Progenitor cell of endocrine pancreas (in vitro differentiated cells): Measurements from ENCODE around the gene CACNA1B. TPM values are rescaled to one million over a fixed set of nuclear protein-coding genes. Genes with fewer than 3 reads are reported as not detected.
"Not testable (repeated sequence)": the region's sequence is repeated elsewhere in the genome, so short reads cannot be mapped to it uniquely, and the experiment has no call there.

Experiments used
- DNase-seq: peaks from one replicate; pipeline ENCODE4 v3.0.0; 2021; ENCODE audit warnings: low spot score; ENCODE audit not compliant: unreplicated experiment
- H3K27ac Mint-ChIP-seq: 2 replicates; pipeline ENCODE4 v1.8.0; 2021; ENCODE audit warnings: mild to moderate bottlenecking, moderate library complexity, mixed read lengths
- H3K27me3 Mint-ChIP-seq: 2 replicates; pipeline ENCODE4 v1.8.0; 2021; ENCODE audit warnings: mixed read lengths
- H3K36me3 Mint-ChIP-seq: 2 replicates; pipeline ENCODE4 v1.8.0; 2022; ENCODE audit warnings: mixed read lengths; ENCODE audit not compliant: insufficient read depth
- H3K4me1 Mint-ChIP-seq: 2 replicates; pipeline ENCODE4 v1.8.0; 2021; ENCODE audit warnings: low read depth, mixed read lengths
- H3K4me3 Mint-ChIP-seq: 2 replicates; pipeline ENCODE4 v1.8.0; 2021; ENCODE audit warnings: low read depth, mild to moderate bottlenecking, moderate library complexity, mixed read lengths
- H3K9me3 Mint-ChIP-seq: 2 replicates; pipeline ENCODE4 v1.8.0; 2021; ENCODE audit warnings: low read depth, mixed read lengths
- total RNA-seq: library from RNA; stranded (reverse); gene quantifications from 2 replicates; pipeline ENCODE4 v1.2.1, GENCODE V29; 2021
- TF ChIP-seq, protein P1 (sequence below): fragments of 200-600 bp; sonication (generic); IDR thresholded peaks from one replicate; pipeline ENCODE4 v1.5.0; 2021; ENCODE audit warnings: antibody characterized with exemption, mild to moderate bottlenecking; ENCODE audit not compliant: unreplicated experiment

The CACNA1B gene
- total RNA-seq, 1 donor from 2014 or later = 2.4 TPM

DNA sequence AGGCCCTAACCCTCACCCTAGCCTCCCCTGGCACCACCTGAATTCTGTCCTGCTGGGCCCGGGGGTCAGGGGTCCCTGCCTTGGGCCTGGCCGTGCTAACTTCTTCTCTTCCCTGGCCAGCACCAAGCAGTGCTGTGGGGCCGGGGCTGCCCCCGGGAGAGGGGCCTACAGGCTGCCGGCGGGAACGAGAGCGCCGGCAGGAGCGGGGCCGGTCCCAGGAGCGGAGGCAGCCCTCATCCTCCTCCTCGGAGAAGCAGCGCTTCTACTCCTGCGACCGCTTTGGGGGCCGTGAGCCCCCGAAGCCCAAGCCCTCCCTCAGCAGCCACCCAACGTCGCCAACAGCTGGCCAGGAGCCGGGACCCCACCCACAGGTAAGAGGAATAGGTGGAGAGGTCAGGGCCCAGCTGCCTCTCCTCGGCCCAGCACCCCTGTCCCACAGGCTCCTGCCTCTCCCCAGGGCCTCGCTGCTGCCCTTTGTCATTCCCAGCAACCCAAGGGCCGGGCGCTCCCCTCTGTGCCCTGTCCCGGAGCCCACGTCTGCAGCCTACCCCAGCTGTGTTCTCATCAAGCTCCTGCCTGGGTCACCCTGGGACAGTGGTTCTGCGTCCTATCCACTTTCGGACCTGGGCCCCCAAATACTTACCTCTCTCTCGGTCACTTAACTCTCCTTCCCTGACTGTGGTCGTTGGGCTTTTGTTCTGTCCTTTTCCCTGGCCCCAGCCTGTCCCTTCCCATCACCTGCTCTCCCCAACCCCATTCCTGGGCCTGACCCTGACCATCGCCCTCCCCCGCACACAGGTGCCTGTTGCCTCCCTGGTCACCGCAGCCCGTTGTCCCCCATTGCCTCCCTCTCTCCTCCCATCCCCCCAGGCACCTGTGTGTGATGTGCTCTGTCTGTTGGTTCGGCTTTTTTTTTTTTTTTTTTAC is 243.2 kb downstream of the CACNA1B start:
- Mint-ChIP-seq H3K27ac (no peak overlapping the region), H3K4me1 (no peaks in the 10 kb centered on the region), H3K36me3 (no peaks in the 10 kb centered on the region), H3K27me3 (no peaks in the 10 kb centered on the region), H3K9me3 (peaks cover 5% of the 10 kb centered on the region), H3K4me3 (no peak overlapping the region)
- DNase-seq = no peak
- TF ChIP-seq, protein P1, sequence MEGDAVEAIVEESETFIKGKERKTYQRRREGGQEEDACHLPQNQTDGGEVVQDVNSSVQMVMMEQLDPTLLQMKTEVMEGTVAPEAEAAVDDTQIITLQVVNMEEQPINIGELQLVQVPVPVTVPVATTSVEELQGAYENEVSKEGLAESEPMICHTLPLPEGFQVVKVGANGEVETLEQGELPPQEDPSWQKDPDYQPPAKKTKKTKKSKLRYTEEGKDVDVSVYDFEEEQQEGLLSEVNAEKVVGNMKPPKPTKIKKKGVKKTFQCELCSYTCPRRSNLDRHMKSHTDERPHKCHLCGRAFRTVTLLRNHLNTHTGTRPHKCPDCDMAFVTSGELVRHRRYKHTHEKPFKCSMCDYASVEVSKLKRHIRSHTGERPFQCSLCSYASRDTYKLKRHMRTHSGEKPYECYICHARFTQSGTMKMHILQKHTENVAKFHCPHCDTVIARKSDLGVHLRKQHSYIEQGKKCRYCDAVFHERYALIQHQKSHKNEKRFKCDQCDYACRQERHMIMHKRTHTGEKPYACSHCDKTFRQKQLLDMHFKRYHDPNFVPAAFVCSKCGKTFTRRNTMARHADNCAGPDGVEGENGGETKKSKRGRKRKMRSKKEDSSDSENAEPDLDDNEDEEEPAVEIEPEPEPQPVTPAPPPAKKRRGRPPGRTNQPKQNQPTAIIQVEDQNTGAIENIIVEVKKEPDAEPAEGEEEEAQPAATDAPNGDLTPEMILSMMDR = no peak

DNA sequence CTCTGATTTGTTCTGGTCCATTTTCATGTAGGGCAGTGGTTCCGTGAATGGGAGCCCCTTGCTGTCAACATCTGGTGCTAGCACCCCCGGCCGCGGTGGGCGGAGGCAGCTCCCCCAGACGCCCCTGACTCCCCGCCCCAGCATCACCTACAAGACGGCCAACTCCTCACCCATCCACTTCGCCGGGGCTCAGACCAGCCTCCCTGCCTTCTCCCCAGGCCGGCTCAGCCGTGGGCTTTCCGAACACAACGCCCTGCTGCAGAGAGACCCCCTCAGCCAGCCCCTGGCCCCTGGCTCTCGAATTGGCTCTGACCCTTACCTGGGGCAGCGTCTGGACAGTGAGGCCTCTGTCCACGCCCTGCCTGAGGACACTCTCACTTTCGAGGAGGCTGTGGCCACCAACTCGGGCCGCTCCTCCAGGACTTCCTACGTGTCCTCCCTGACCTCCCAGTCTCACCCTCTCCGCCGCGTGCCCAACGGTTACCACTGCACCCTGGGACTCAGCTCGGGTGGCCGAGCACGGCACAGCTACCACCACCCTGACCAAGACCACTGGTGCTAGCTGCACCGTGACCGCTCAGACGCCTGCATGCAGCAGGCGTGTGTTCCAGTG is 244.0 kb downstream of the CACNA1B start:
- TF ChIP-seq, protein P1 = no peak
- Mint-ChIP-seq H3K9me3 (peaks cover 5% of the 10 kb centered on the region), H3K4me1 (no peaks in the 10 kb centered on the region), H3K27ac (no peak overlapping the region), H3K36me3 (no peaks in the 10 kb centered on the region), H3K27me3 (no peaks in the 10 kb centered on the region), H3K4me3 (no peak overlapping the region)
- DNase-seq = no peak

DNA sequence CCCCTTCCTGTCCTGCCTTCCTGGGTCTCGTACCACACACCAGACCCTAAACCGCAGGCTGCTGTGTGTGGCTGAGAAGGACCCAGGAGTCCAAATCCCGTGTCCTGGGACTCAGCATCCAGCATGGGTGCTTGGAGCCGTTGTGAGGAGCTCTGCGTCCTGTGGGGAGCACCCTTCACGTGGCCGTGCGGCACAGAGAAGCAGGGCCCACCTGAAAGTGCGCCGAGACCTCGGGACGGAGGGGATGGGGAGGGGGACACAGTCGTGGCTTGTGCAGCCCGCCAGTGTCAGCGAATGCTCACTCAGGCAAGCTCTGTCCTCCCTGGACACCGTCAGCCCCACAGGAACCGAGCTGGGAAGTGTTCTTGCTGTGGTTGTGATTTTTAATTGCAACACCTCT is 244.6 kb downstream of the CACNA1B start:
- Mint-ChIP-seq H3K27me3 (no peaks in the 10 kb centered on the region), H3K9me3 (peaks cover 5% of the 10 kb centered on the region), H3K4me3 (no peak overlapping the region), H3K36me3 (no peaks in the 10 kb centered on the region), H3K4me1 (no peaks in the 10 kb centered on the region), H3K27ac (no peak overlapping the region)
- no peak for DNase-seq
- TF ChIP-seq, protein P1 = no peak

DNA sequence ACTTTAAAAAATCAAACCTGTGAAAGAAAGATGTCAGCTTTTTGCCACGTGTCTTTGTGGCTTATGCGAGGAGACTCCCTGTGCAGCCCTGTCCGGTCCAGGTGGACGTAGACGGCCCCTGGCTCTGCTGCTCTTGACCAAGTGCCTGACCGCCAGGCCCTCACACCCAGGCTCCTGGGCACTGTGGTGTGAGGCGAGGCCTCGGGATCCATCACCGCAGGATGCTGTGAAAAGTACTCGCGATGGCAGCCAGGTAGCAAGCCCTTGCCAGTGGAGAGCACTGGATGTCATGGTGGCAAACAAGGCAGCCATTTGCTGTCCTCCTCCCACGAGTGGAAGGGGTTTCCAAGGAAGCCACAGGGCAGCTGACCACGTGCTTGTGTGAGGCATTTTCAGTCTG is 245.1 kb downstream of the CACNA1B start:
- H3K4me1 Mint-ChIP-seq = no peaks in the 10 kb centered on the region
- no peaks in the 10 kb centered on the region for H3K36me3 Mint-ChIP-seq
- TF ChIP-seq, protein P1 = no peak
- no peaks in the 10 kb centered on the region for H3K27me3 Mint-ChIP-seq
- no peak for DNase-seq
- H3K4me3 Mint-ChIP-seq = no peak overlapping the region
- no peak overlapping the region for H3K27ac Mint-ChIP-seq
- H3K9me3 Mint-ChIP-seq = peaks cover 5% of the 10 kb centered on the region

DNA sequence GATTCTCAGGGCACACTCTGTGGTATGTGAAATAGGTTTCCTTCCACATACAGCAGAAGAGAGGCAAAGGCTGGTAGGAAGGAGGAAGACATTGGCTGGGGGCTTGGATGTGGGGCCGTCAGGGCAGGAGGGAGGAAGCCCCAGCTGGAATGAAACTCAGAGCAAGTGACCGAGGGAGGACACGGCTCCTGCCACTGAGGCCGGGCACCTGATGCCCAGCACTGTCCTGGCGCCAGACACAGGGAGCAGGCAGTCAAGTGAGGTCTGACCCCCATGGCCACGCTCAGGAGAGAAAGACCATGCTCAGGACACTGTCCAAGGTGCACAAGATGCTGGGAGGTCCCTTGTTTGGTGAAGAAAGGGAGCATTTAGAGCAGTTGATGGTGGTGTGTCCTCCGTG is 245.5 kb downstream of the CACNA1B start:
- no peaks in the 10 kb centered on the region for H3K4me1 Mint-ChIP-seq
- no peak for DNase-seq
- TF ChIP-seq, protein P1 = no peak
- H3K9me3 Mint-ChIP-seq = peaks cover 5% of the 10 kb centered on the region
- no peak overlapping the region for H3K27ac Mint-ChIP-seq
- no peaks in the 10 kb centered on the region for H3K27me3 Mint-ChIP-seq
- H3K36me3 Mint-ChIP-seq = no peaks in the 10 kb centered on the region
- H3K4me3 Mint-ChIP-seq = no peak overlapping the region

DNA sequence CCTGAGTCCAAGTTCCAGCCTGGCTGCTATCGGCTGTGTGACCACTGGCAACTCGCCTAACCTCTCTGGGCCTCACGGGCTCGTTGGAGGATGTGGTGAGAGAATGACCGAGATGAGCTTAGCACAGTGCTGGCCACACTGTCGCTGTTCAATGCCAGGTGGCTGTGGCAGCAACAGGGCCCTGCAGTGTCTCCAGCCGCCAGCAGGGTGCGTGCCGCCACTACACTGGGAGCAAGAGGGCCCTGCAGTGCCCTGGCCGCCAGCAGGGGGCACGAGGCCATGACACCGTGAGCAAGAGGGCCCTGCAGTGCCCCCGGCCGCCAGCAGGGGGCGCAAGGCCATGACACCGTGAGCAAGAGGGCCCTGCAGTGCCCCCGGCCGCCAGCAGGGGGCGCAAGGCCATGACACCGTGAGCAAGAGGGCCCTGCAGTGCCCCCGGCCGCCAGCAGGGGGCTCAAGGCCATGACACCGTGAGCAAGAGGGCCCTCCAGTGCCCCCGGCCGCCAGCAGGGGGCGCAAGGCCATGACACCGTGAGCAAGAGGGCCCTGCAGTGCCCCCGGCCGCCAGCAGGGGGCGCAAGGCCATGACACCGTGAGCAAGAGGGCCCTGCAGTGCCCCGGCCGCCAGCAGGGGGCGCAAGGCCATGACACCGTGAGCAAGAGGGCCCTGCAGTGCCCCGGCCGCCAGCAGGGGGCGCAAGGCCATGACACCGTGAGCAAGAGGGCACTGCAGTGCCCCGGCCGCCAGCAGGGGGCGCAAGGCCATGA is 248.7 kb downstream of the CACNA1B start:
- DNase-seq, H3K36me3 Mint-ChIP-seq, H3K4me3 Mint-ChIP-seq, H3K4me1 Mint-ChIP-seq, H3K27me3 Mint-ChIP-seq, H3K27ac Mint-ChIP-seq, H3K9me3 Mint-ChIP-seq: not testable (repeated sequence)

DNA sequence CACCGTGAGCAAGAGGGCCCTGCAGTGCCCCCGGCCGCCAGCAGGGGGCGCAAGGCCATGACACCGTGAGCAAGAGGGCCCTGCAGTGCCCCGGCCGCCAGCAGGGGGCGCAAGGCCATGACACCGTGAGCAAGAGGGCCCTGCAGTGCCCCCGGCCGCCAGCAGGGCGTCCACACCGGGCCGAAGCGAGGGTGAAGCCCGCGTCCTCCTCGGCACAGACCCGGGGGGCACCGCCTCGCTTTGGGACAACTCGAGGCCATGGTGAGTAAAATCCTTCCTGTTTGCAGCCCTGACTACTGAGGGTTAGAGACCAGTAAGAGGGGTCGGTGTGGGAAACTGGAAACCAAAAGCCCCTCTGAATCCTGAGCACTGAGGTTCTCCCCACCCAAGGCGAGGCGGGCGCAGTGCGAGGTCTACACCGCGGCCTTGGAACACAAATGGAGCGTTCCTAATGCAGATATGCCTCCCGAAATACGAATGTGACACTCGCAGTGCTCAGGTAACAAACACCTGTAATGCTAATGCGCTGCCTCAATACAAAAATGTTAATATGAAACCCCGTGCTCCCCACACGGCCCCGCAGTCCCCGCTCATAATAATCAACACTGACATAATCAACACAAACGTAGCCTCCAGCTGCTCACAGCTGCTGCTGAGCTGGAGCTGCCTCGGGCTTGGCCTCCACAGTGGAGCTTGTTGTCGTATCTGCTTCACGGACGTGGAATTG is 249.4 kb downstream of the CACNA1B start:
- not testable (repeated sequence) for H3K36me3 Mint-ChIP-seq, H3K4me3 Mint-ChIP-seq, H3K9me3 Mint-ChIP-seq

More for the DNA sequence above, 249.4 kb downstream of the CACNA1B start:
- H3K4me1 Mint-ChIP-seq, DNase-seq, H3K27me3 Mint-ChIP-seq, H3K27ac Mint-ChIP-seq: not testable (repeated sequence)
